Right lobe of liver (tissue), 6 donors: ENCODE measurements around the gene LAMA1. TPM values are rescaled to one million over a fixed set of nuclear protein-coding genes. Genes with fewer than 3 reads are reported as not detected.

Source experiments
- ATAC-seq, 4 donors: fragments of 200-7000 bp; cut with Tn5 transposase; one replicate each; pipeline ENCODE4 v1.9.1; 2020; ENCODE audit warnings: mild to moderate bottlenecking in 4 of 4, moderate library complexity in 4 of 4
- DNase-seq, 3 donors: peaks; one replicate each; pipeline ENCODE4 v3.0.0-alpha.2; 2020
- H3K27ac ChIP-seq, 3 donors: fragments of 200-600 bp; one replicate each; pipeline ENCODE4 v1.8.0; 2022
- H3K27me3 ChIP-seq, 2 donors: fragments of 200-600 bp; one replicate each; pipeline ENCODE4 v1.8.0; 2022
- H3K36me3 ChIP-seq, 4 donors: fragments of 200-600 bp; sonication (generic) in 1 of 4; one replicate each; pipeline versions ENCODE4 v1.5.1 to v1.8.0; 2017 to 2022; ENCODE audit warnings: control low read depth in 1 of 4
- H3K4me1 ChIP-seq, 4 donors: fragments of 200-600 bp; sonication (generic) in 1 of 4; one replicate each; pipeline versions ENCODE4 v1.5.1 to v1.8.0; 2017 to 2022; ENCODE audit warnings: control low read depth in 1 of 4
- H3K4me3 ChIP-seq, 3 donors: fragments of 200-600 bp; one replicate each; pipeline ENCODE4 v1.8.0; 2022
- H3K9me3 ChIP-seq, 4 donors: fragments of 200-600 bp; sonication (generic) in 1 of 4; one replicate each; pipeline versions ENCODE4 v1.5.1 to v1.8.0; 2017 to 2022; ENCODE audit warnings: control low read depth in 1 of 4
- POLR2A ChIP-seq: fragments of 450-650 bp; IDR thresholded peaks from one replicate; pipeline ENCODE4 v1.6.1; 2017; ENCODE audit warnings: antibody characterized with exemption, mild to moderate bottlenecking
- WGBS: methylation state at CpG from one replicate; pipeline ENCODE4 v1.1.6; 2018; ENCODE audit warnings: low coverage, low lambda C conversion rate; ENCODE audit not compliant: insufficient coverage; ENCODE audit errors: missing lambda C conversion rate; 5-methylcytosine and 5-hydroxymethylcytosine counted together
- intact Hi-C, 2 donors: fragments of 100-400 bp; cut with DNase I; formaldehyde crosslinking; loops; one replicate each; pipeline versions ENCODE4 v1.11.2 to v1.14.1; 2022
- total RNA-seq, 6 experiments: library from RNA; depleted of rRNA in 2 of 6; stranded (reverse); fragments of >200 nt in 2 of 6; fragmentation: NEBNext Ultra II Directional in 3 of 6; extraction: Animal tissue kit (Norgen Biotek cat#: 25700) in 3 of 6; gene quantifications; one replicate each; pipeline versions ENCODE4 v1.1.0 to v1.2.4, GENCODE V29; 2016 to 2023
- TF ChIP-seq, protein P1 (sequence below), 4 donors: fragments of 200-600 bp in 3 of 4; fragments of 450-650 bp in 1 of 4; IDR thresholded peaks; one replicate each; pipeline versions ENCODE4 v1.5.1 to v1.8.0; 2016 to 2022; ENCODE audit warnings: antibody characterized with exemption in 4 of 4, mild to moderate bottlenecking in 2 of 4
- donor health status: DM: no; HTN: yes; CAD: no.
- donor health status: DM: no; HTN: no; CAD: no.
- donor health status: DM: no; HTN: no; CAD: no.
- donor health status: DM: no; HTN: yes; CAD: no.
- donor health status: DM: no; HTN: yes; CAD: no.

LAMA1 gene
- total RNA-seq, 6 experiments from 2014 or later: 0.06 to 0.56 (median 0.29) TPM

DNA sequence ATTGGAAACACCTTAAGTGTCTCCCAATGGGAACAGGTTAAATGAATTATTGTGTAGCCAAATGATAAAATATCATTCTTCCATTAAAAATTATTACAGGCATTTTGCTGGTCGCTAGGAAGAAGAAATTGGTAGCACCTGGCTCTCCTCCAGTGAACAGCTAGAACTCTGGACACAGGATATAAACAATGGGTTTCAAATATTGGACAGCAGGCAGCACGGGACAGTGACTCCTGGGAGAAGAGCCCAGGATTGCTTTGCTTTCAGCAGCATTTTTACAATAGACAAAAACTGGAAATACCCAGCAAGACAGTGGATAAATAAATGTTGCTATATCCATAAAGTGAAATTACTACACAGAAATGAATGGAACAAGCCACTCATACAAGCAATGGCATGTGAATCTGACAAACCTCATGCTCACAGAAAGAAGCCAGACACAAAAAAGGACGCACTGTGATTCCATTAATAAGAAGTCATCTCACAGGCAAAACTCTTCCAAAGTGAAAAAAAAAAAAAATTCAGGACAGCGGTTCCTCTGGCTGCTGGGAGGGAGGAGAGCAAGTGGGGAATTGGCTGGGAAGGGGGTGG, 50.5 kb downstream of the LAMA1 start:
- no peak for DNase-seq
- no peak overlapping the region for H3K27ac ChIP-seq

DNA sequence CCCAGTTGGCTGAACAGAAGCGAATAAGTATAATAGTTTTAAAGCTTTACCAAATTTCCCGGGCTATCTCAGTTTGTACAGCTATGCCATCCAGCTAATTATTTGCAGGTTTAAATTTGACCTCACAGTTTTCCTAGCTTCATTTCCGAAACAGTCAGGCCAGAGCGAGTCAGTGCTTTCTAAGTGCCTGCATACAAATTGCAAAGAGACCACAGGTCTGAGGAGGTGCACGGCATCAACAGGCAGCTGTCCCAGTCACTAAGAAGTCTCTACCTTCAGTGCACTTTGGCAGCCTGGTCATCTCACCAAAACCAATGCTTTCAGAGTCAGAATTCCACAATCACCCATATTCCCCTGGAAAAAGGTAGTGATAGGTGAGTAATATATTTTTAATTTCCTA, 51.9 kb downstream of the LAMA1 start:
- H3K9me3 ChIP-seq: no peaks in the 10 kb centered on the region
- WGBS: 63% methylated on average over 5 of the region's 5 CpGs
- no peak overlapping the region for H3K27ac ChIP-seq
- no peaks in the 10 kb centered on the region for H3K27me3 ChIP-seq
- DNase-seq (no peak), ATAC-seq (no peak)
- H3K36me3 ChIP-seq: no peaks in the 10 kb centered on the region
- TF ChIP-seq POLR2A: no peak
- TF ChIP-seq, protein P1, sequence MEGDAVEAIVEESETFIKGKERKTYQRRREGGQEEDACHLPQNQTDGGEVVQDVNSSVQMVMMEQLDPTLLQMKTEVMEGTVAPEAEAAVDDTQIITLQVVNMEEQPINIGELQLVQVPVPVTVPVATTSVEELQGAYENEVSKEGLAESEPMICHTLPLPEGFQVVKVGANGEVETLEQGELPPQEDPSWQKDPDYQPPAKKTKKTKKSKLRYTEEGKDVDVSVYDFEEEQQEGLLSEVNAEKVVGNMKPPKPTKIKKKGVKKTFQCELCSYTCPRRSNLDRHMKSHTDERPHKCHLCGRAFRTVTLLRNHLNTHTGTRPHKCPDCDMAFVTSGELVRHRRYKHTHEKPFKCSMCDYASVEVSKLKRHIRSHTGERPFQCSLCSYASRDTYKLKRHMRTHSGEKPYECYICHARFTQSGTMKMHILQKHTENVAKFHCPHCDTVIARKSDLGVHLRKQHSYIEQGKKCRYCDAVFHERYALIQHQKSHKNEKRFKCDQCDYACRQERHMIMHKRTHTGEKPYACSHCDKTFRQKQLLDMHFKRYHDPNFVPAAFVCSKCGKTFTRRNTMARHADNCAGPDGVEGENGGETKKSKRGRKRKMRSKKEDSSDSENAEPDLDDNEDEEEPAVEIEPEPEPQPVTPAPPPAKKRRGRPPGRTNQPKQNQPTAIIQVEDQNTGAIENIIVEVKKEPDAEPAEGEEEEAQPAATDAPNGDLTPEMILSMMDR (IDR thresholded peaks at IDR 0.05): no peak
- no peaks in the 10 kb centered on the region for H3K4me1 ChIP-seq
- H3K4me3 ChIP-seq: no peak overlapping the region
- intact Hi-C loops: no loop called here

More for the DNA sequence above, 50.5 kb downstream of the LAMA1 start:
- no peak for TF ChIP-seq POLR2A
- TF ChIP-seq, protein P1 (IDR thresholded peaks at IDR 0.05): no peak
- H3K36me3 ChIP-seq: no peaks in the 10 kb centered on the region
- no peaks in the 10 kb centered on the region for H3K27me3 ChIP-seq
- H3K4me3 ChIP-seq: no peak overlapping the region
- H3K9me3 ChIP-seq: no peaks in the 10 kb centered on the region
- intact Hi-C loops: no loop called here
- ATAC-seq: no peak
- H3K4me1 ChIP-seq: no peaks in the 10 kb centered on the region
- 39% methylated on average over 4 of the region's 4 CpGs for WGBS

DNA sequence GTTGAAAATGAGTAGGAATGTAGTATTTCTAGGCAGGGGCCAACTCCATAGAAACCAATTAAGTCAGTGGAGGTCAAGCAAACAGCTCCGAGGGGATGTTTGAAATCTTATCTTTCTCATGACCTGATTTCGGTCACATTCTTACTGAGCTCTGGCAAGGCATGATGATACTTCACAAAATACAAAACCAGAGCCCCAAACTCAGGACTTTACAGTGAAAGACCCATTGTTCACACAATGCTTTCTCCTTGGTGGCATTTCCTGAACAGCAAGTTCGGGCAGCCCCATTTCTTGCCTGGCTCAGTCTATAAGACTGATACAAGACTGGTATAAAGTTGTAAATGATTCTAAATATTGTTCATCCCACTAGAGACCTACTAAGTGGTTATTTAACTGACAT, 53.3 kb downstream of the LAMA1 start:
- TF ChIP-seq POLR2A: no peak
- TF ChIP-seq, protein P1 (IDR thresholded peaks at IDR 0.05): no peak
- intact Hi-C loops: no loop called here
- no peaks in the 10 kb centered on the region for H3K4me1 ChIP-seq
- DNase-seq (no peak), ATAC-seq (no peak)
- no peak overlapping the region for H3K27ac ChIP-seq
- no peaks in the 10 kb centered on the region for H3K36me3 ChIP-seq
- no peaks in the 10 kb centered on the region for H3K27me3 ChIP-seq
- no peak overlapping the region for H3K4me3 ChIP-seq
- no peaks in the 10 kb centered on the region for H3K9me3 ChIP-seq
- 40% methylated on average over 3 of the region's 3 CpGs for WGBS

DNA sequence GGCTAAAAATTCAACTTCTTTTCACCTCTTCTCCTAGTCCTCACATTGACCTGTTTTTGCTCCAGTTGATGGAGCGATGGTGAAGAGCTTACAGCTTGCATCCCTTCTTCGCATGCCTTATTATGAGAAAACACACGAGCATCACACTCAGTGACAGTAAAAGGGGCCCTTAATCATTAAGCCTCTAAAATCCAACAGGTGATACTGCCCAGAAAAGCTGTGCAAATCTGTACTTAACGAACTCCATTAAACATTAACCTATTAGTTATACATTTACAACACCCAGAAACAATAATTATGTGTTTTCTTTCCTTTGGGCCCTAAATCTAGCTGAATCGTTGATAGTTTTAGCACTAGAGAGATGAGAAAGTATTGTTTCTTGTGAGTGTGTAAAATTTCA, 54.8 kb downstream of the LAMA1 start:
- intact Hi-C loops: no loop called here
- no peaks in the 10 kb centered on the region for H3K27me3 ChIP-seq
- no peak for ATAC-seq
- H3K4me3 ChIP-seq: no peak overlapping the region
- no peak for TF ChIP-seq POLR2A
- TF ChIP-seq, protein P1 (IDR thresholded peaks at IDR 0.05): no peak
- H3K27ac ChIP-seq: no peak overlapping the region
- WGBS: 34% methylated on average over 5 of the region's 5 CpGs
- no peaks in the 10 kb centered on the region for H3K9me3 ChIP-seq
- no peaks in the 10 kb centered on the region for H3K4me1 ChIP-seq
- DNase-seq: no peak
- no peaks in the 10 kb centered on the region for H3K36me3 ChIP-seq

DNA sequence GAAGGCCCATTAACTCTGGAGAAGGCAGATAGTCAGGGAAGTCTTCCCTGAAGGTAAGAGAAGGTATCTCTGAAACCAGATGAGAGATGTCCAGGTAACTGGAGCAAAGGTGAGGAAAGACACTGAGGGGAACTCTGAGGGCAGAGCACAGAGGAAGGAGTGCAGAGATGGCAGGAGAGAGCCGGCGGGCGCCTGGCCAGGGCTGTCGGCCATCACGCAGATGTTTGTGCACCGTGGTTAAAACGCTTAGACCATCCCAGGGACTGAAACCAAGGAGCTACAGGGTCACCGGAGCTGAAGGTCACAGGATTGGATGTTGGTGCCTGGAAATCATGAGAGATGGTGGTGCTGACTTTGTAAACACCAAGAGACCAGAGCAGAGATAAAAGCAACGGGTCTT, 55.4 kb downstream of the LAMA1 start:
- Histone ChIP-seq H3K9me3 (no peaks in the 10 kb centered on the region), H3K27me3 (no peaks in the 10 kb centered on the region), H3K36me3 (no peaks in the 10 kb centered on the region), H3K4me3 (no peak overlapping the region), H3K4me1 (no peaks in the 10 kb centered on the region), H3K27ac (no peak overlapping the region)
- intact Hi-C loops: no loop called here
- WGBS: 23% methylated on average over 9 of the region's 9 CpGs
- TF ChIP-seq, protein P1 (IDR thresholded peaks at IDR 0.05): no peak
- no peak for TF ChIP-seq POLR2A
- no peak for DNase-seq
- ATAC-seq: no peak
